Esophagus squamous epithelium (tissue), 5 donors: ENCODE measurements around the gene ZDHHC17. TPM values are rescaled to one million over a fixed set of nuclear protein-coding genes. Genes with fewer than 3 reads are reported as not detected.

Experiments used
- DNase-seq: peaks from one replicate; lab custom pipeline; 2025; lab: John Stamatoyannopoulos, UW
- H3K27ac ChIP-seq, 4 donors: fragments of 200-600 bp; sonication (generic); one replicate each; pipeline ENCODE4 v1.5.1; 2016 to 2019; ENCODE audit warnings: mild to moderate bottlenecking in 1 of 4
- H3K27me3 ChIP-seq, 4 donors: fragments of 200-600 bp; sonication (generic); 1 replicate in 3 of 4; 2 replicates in 1 of 4; pipeline versions ENCODE4 v1.5.1 to v1.6.0; 2017 to 2021; ENCODE audit warnings: antibody characterized with exemption in 1 of 4
- H3K36me3 ChIP-seq, 3 donors: fragments of 200-600 bp; sonication (generic); one replicate each; pipeline ENCODE4 v1.5.1; 2016 to 2019
- H3K4me1 ChIP-seq, 3 donors: fragments of 200-600 bp; sonication (generic); one replicate each; pipeline ENCODE4 v1.5.1; 2017 to 2019
- H3K4me3 ChIP-seq, 4 donors: fragments of 200-600 bp; sonication (generic); 1 replicate in 3 of 4; 2 replicates in 1 of 4; pipeline ENCODE4 v1.5.1; 2016 to 2019; ENCODE audit warnings: mild to moderate bottlenecking in 2 of 4, moderate library complexity in 1 of 4
- H3K9me3 ChIP-seq, 3 donors: fragments of 200-600 bp; sonication (generic); one replicate each; pipeline ENCODE4 v1.5.1; 2016 to 2019
- POLR2A ChIP-seq, 4 donors: fragments of 450-650 bp; IDR thresholded peaks; one replicate each; pipeline ENCODE4 v1.6.1; 2017; ENCODE audit warnings: antibody characterized with exemption in 4 of 4, mild to moderate bottlenecking in 4 of 4, moderate library complexity in 3 of 4
- WGBS, 2 donors: methylation state at CpG; one replicate each; pipeline ENCODE4 v1.1.5; 2018; 5-methylcytosine and 5-hydroxymethylcytosine counted together
- intact Hi-C: fragments of 100-400 bp; cut with DNase I; formaldehyde crosslinking; loops from one replicate; pipeline ENCODE4 v1.15.0; 2022
- total RNA-seq, 4 donors: library from RNA; depleted of rRNA; stranded (reverse); fragments of >200 nt; gene quantifications; one replicate each; pipeline ENCODE4 v1.1.0, GENCODE V29; 2016
- TF ChIP-seq, protein P1 (sequence below), 6 experiments: fragments of 450-650 bp in 4 of 6; fragments of 200-600 bp in 2 of 6; sonication (generic) in 2 of 6; IDR thresholded peaks; one replicate each; pipeline ENCODE4 v1.5.1; 2016 to 2019; ENCODE audit warnings: antibody characterized with exemption in 6 of 6, mild to moderate bottlenecking in 4 of 6, moderate library complexity in 4 of 6
- donor health status: DM: yes; HTN: yes; CAD: no.

The ZDHHC17 gene
- total RNA-seq, 4 donors from 2014 or later, result 6.7 to 26.7 (median 11.7) TPM

DNA sequence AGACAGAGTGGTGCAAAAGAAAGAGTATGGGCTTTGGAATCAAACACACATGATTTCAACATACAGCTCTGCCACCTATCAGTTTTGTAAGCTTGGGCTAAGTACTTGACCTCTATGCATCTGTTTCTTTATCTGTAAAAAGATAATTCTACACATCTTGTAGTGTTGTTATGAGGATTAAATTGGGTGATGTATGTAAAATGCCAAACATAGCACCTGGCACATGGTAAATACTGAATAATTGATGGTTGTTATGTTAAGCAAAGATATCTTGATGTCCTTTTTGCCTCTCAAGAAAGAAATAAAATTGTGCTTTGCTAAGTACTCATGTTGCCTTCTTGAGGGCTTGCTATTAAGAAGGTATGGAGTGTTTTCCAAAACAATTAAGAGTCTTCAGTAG is 117.2 kb downstream of the ZDHHC17 start:
- intact Hi-C loops, result no loop called here
- Histone ChIP-seq H3K27ac (no peak overlapping the region), H3K4me1 (peaks cover 0 to 62% (median 13%) of the 10 kb centered on the region in 3 donors), H3K9me3 (no peaks in the 10 kb centered on the region), H3K36me3 (no peaks in the 10 kb centered on the region), H3K4me3 (no peak overlapping the region), H3K27me3 (peaks cover 0 to 4% (median 0%) of the 10 kb centered on the region in 4 donors)
- no peak for TF ChIP-seq POLR2A (IDR thresholded peaks at IDR 0.05)
- TF ChIP-seq, protein P1, sequence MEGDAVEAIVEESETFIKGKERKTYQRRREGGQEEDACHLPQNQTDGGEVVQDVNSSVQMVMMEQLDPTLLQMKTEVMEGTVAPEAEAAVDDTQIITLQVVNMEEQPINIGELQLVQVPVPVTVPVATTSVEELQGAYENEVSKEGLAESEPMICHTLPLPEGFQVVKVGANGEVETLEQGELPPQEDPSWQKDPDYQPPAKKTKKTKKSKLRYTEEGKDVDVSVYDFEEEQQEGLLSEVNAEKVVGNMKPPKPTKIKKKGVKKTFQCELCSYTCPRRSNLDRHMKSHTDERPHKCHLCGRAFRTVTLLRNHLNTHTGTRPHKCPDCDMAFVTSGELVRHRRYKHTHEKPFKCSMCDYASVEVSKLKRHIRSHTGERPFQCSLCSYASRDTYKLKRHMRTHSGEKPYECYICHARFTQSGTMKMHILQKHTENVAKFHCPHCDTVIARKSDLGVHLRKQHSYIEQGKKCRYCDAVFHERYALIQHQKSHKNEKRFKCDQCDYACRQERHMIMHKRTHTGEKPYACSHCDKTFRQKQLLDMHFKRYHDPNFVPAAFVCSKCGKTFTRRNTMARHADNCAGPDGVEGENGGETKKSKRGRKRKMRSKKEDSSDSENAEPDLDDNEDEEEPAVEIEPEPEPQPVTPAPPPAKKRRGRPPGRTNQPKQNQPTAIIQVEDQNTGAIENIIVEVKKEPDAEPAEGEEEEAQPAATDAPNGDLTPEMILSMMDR (IDR thresholded peaks at IDR 0.05), result no peak
- DNase-seq, result no peak

DNA sequence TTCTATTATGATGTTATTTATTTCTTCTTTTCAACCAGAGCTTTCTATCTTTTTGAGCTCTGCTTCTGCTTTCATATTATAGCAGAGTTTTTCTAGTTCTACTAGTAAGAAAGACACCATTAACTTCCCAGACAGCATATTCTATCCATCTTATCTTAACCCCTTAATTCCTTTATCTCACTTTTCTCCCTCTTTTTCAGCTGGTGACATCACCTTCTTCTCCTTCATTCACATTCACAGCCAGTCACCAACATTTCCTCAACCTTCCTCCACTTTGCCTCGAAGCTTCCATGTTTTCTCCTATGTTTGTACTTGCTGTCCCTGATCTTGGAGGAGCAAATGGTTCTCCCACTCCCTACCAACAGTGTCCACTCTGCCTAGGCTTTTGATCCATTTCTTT is 118.5 kb downstream of the ZDHHC17 start:
- intact Hi-C loops, result no loop called here
- Histone ChIP-seq H3K4me1 (peaks cover 0 to 50% (median 6%) of the 10 kb centered on the region in 3 donors), H3K27me3 (peaks cover 0 to 4% (median 0%) of the 10 kb centered on the region in 4 donors), H3K36me3 (no peaks in the 10 kb centered on the region), H3K27ac (no peak overlapping the region), H3K9me3 (no peaks in the 10 kb centered on the region), H3K4me3 (no peak overlapping the region)
- WGBS, 2 donors, result 79 to 87% methylated on average over 1 of the region's 1 CpG
- TF ChIP-seq, protein P1 (IDR thresholded peaks at IDR 0.05), result no peak
- no peak for TF ChIP-seq POLR2A (IDR thresholded peaks at IDR 0.05)
- DNase-seq, result no peak

- no peak overlapping the region for H3K27ac ChIP-seq
- H3K27me3 ChIP-seq, result peaks cover 0 to 4% (median 0%) of the 10 kb centered on the region in 4 donors
- intact Hi-C loops, result no loop called here
- 41 to 61% methylated on average over 4 to 6 of the region's 6 CpGs for WGBS, 2 donors
- no peaks in the 10 kb centered on the region for H3K36me3 ChIP-seq
- H3K9me3 ChIP-seq, result no peaks in the 10 kb centered on the region
- peaks cover 0 to 42% (median 6%) of the 10 kb centered on the region in 3 donors for H3K4me1 ChIP-seq
- no peak for TF ChIP-seq POLR2A (IDR thresholded peaks at IDR 0.05)
- TF ChIP-seq, protein P1 (IDR thresholded peaks at IDR 0.05), result no peak
- H3K4me3 ChIP-seq, result no peak overlapping the region
- DNase-seq, result no peak
Measured at GRCh38 chr12:76883151-76883550, 119.2 kb downstream of the ZDHHC17 start.

GRCh38 chr12:76883811-76884210 is 119.9 kb downstream of the ZDHHC17 start:
- Histone ChIP-seq H3K27ac (no peak overlapping the region), H3K27me3 (no peaks in the 10 kb centered on the region), H3K36me3 (no peaks in the 10 kb centered on the region), H3K9me3 (no peaks in the 10 kb centered on the region), H3K4me3 (no peak overlapping the region), H3K4me1 (peaks cover 0 to 35% (median 6%) of the 10 kb centered on the region in 3 donors)
- TF ChIP-seq POLR2A (IDR thresholded peaks at IDR 0.05), result no peak
- TF ChIP-seq, protein P1 (IDR thresholded peaks at IDR 0.05), result no peak
- 33 to 39% methylated on average over 2 of the region's 2 CpGs for WGBS, 2 donors
- no peak for DNase-seq
- intact Hi-C loops, result no loop called here

DNA sequence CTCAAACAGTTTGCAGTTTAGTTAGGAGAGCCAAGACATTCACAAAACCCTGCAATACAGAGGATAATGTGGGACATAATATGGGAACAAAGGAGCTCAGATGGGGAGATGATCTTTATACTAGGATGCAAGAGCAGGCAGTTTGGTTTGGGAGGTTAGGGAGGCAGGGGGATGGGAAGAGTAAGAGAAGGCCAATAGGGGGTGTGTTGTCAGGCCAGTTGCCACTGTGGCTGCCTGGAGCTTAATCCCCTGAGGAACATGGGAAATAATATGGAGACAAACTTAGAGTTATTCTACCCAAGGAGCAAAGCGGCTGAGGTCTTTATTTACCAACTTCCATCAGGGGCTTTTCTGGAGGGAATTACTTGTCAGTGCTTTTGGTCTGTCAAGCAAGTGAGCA is 124.9 kb downstream of the ZDHHC17 start:
- 100% methylated on average over 1 of the region's 1 CpG for WGBS, 2 donors

More for the DNA sequence above, 124.9 kb downstream of the ZDHHC17 start:
- no peak overlapping the region for H3K4me3 ChIP-seq
- TF ChIP-seq POLR2A (IDR thresholded peaks at IDR 0.05), result no peak
- TF ChIP-seq, protein P1 (IDR thresholded peaks at IDR 0.05), result no peak
- intact Hi-C loops, result no loop called here
- no peaks in the 10 kb centered on the region for H3K4me1 ChIP-seq
- no peaks in the 10 kb centered on the region for H3K36me3 ChIP-seq
- H3K9me3 ChIP-seq, result no peaks in the 10 kb centered on the region
- H3K27me3 ChIP-seq, result no peaks in the 10 kb centered on the region
- no peak for DNase-seq
- no peak overlapping the region for H3K27ac ChIP-seq
